DND-41 (cell line): ENCODE measurements around the gene AURKB.

Experiments
- ATAC-seq: fragments of 200-7000 bp; cut with Tn5 transposase; 3 replicates; pipeline ENCODE4 v1.9.1; 2021; ENCODE audit warnings: low read depth; ENCODE audit not compliant: insufficient read depth
- DNase-seq: peaks from one replicate; pipeline ENCODE4 v3.0.0-alpha.2; 2020
- H2AFZ ChIP-seq: 2 replicates; pipeline ENCODE4 v1.6.0; 2012; ENCODE audit warnings: low read depth, low read length
- H3K27ac ChIP-seq: 2 replicates; pipeline ENCODE4 v1.5.1; 2012; ENCODE audit warnings: low read length, inconsistent platforms
- H3K27me3 ChIP-seq: fragments of 200-600 bp; sonication (generic); 2 replicates; pipeline ENCODE4 v1.6.0; 2012; ENCODE audit warnings: low read length, mild to moderate bottlenecking, inconsistent platforms; ENCODE audit not compliant: insufficient read depth, poor library complexity
- H3K36me3 ChIP-seq: 2 replicates; pipeline ENCODE4 v1.5.1; 2012; ENCODE audit warnings: low read length, inconsistent platforms; ENCODE audit not compliant: insufficient read depth
- H3K4me1 ChIP-seq: 2 replicates; pipeline ENCODE4 v1.5.1; 2012; ENCODE audit warnings: mild to moderate bottlenecking, low read length; ENCODE audit not compliant: insufficient read depth
- H3K4me2 ChIP-seq: 2 replicates; pipeline ENCODE4 v1.6.0; 2012; ENCODE audit warnings: mild to moderate bottlenecking, moderate library complexity, low read length, inconsistent platforms; ENCODE audit not compliant: insufficient read depth
- H3K4me3 ChIP-seq, 2 experiments: fragments of 200-600 bp in 1 of 2; shearing (Covaris generic) in 1 of 2; 2 replicates each; pipeline ENCODE4 v1.5.1; 2012 to 2016; ENCODE audit warnings: inconsistent platforms in 2 of 2, low read length in 2 of 2, mild to moderate bottlenecking in 2 of 2, low read depth in 1 of 2, moderate library complexity in 1 of 2
- H3K79me2 ChIP-seq: 2 replicates; pipeline ENCODE4 v1.6.0; 2012; ENCODE audit warnings: low read length, inconsistent platforms; ENCODE audit not compliant: insufficient read depth
- H3K9ac ChIP-seq: 2 replicates; pipeline ENCODE4 v1.6.0; 2012; ENCODE audit warnings: low read depth, mild to moderate bottlenecking, inconsistent platforms, low read length, moderate library complexity
- H3K9me3 ChIP-seq: 2 replicates; pipeline ENCODE4 v1.5.1; 2012; ENCODE audit warnings: low read length, moderate library complexity, mild to moderate bottlenecking, inconsistent platforms; ENCODE audit not compliant: insufficient read depth, severe bottlenecking
- H4K20me1 ChIP-seq: 2 replicates; pipeline ENCODE4 v1.6.0; 2012; ENCODE audit warnings: low read length; ENCODE audit not compliant: insufficient read depth
- EZH2 ChIP-seq: IDR thresholded peaks from 3 replicates; pipeline ENCODE4 v1.6.1; 2012; ENCODE audit warnings: borderline replicate concordance, low read depth, mild to moderate bottlenecking, moderate library complexity, low read length, inconsistent platforms; ENCODE audit not compliant: severe bottlenecking
- TF ChIP-seq, protein P1 (sequence below): IDR thresholded peaks from 2 replicates; pipeline ENCODE4 v1.5.1; 2012; ENCODE audit warnings: borderline replicate concordance, low read length, moderate library complexity, mild to moderate bottlenecking; ENCODE audit not compliant: poor library complexity, severe bottlenecking; ENCODE audit errors: extremely low read depth

The AURKB gene

DNA sequence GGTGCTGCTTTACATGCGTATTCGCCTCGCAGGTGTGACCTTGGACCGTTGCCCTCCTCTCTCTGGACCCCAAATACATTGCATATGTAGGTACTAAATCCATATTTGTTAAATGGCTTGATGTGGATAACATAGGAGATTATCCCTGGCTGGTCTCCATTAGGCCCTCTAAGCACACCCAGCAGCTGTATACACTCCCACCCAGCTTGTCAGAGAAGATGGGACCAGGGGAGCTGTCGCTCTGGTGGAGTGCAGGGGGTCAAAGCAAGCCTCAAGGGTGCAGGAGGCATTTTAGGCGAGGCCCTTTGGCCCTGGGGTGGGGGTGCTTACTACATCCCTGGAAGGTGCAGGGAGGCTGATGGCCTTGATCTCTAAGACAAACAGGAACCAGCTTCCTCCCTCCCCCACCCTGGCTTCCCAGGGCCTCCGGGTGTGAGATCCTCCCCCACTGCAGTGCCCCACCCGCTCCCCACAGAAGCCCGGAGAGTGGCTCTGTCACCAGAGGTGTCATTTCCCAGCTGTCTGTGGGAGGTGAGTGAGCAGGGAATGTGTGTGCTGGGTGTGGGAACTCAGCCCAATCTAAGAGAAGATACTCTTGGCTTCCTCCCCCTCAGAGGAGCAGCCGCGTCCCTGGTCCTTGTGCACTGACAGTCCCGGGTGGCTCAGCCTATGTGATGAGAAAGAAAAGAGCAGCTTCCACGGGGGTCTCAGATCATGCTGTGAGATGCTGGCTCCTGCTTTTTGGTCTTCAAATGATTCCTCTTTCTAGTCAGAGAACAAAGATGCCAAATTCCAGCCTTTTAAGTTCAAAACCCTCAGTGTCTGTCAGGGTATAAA is 46.2 kb downstream of the AURKB start:
- Histone ChIP-seq H2AFZ (peak overlapping the region; percentile 97), H3K36me3 (peaks cover 31% of the 10 kb centered on the region), H3K4me2 (peak overlapping the region; percentile 97), H3K4me3 (peak overlapping the region in 1 of 2 experiments; percentile 99; a peak in 2 of 4 replicates), H3K4me1 (peaks cover 53% of the 10 kb centered on the region), H3K79me2 (peaks cover 41% of the 10 kb centered on the region), H3K27ac (peak overlapping the region; percentile 97), H3K9me3 (no peaks in the 10 kb centered on the region), H3K27me3 (no peaks in the 10 kb centered on the region), H3K9ac (peak overlapping the region; percentile 100), H4K20me1 (peaks cover 23% of the 10 kb centered on the region)
- DNase-seq: peak; percentile 82
- TF ChIP-seq, protein P1, sequence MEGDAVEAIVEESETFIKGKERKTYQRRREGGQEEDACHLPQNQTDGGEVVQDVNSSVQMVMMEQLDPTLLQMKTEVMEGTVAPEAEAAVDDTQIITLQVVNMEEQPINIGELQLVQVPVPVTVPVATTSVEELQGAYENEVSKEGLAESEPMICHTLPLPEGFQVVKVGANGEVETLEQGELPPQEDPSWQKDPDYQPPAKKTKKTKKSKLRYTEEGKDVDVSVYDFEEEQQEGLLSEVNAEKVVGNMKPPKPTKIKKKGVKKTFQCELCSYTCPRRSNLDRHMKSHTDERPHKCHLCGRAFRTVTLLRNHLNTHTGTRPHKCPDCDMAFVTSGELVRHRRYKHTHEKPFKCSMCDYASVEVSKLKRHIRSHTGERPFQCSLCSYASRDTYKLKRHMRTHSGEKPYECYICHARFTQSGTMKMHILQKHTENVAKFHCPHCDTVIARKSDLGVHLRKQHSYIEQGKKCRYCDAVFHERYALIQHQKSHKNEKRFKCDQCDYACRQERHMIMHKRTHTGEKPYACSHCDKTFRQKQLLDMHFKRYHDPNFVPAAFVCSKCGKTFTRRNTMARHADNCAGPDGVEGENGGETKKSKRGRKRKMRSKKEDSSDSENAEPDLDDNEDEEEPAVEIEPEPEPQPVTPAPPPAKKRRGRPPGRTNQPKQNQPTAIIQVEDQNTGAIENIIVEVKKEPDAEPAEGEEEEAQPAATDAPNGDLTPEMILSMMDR: no peak
- TF ChIP-seq EZH2: no peak
- peak; percentile 70 for ATAC-seq

DNA sequence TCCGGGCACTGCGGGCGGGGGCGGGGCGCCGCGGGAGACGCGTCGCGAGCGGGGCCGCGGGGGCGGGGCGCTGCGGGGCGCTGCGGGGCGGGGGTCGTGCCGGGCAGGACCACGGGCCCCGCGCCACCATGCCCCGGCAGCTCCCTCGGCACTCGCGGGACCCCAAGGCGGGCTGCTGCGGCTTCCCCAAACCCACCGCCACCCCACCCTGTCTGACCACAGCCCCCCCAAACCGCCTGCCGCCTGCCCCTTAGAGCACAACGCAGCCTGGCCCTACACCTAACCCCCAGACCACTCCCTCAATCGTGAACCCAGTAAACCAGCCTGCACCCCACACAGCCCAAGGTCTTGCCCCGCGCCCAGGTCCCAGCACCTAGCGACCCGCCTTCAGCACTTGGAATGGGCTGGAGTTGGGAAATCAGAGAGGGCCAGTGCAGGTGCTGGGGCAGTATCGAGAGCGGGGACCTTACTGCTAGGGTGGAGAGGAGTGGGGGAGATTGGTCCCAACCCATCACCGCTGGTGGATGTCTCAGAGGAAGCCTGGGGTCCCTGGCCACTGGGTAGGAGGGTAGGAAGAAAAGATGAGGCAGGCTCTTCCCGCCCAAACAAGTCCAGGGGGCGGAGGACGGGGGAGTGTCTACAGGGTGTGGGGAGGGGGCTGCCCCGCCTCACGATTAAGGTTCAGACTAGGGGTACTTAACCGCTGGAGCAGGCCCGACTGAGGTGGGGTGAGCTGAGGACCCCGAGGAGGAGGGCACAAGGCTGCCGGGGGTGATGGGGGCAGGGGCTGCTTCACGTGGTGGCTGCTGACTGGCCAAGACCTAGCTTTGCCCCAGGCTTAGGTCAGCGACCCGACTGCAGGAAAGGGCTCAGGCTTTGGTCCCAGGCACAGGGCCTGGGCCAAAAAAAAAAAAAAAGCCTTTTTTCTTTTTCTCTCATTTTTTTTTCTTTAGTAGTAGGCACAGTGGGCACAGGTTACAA is 47.1 kb downstream of the AURKB start:
- peaks cover 34% of the 10 kb centered on the region for H3K36me3 ChIP-seq
- H3K27ac ChIP-seq: peak overlapping the region; percentile 97
- peak; percentile 57 for DNase-seq
- TF ChIP-seq, protein P1: no peak
- TF ChIP-seq EZH2: no peak
- peak overlapping the region; percentile 97 for H2AFZ ChIP-seq
- H3K9me3 ChIP-seq: no peaks in the 10 kb centered on the region
- peaks cover 26% of the 10 kb centered on the region for H4K20me1 ChIP-seq
- peak overlapping the region; percentile 100 for H3K9ac ChIP-seq
- H3K27me3 ChIP-seq: no peaks in the 10 kb centered on the region
- peaks cover 60% of the 10 kb centered on the region for H3K4me1 ChIP-seq
- ATAC-seq: peak; percentile 21; the same call in 2 of the 3 replicates
- peaks cover 41% of the 10 kb centered on the region for H3K79me2 ChIP-seq
- H3K4me2 ChIP-seq: peak overlapping the region; percentile 97
- H3K4me3 ChIP-seq: peak overlapping the region; percentile 38 to 99; a peak in 3 of 4 replicates

DNA sequence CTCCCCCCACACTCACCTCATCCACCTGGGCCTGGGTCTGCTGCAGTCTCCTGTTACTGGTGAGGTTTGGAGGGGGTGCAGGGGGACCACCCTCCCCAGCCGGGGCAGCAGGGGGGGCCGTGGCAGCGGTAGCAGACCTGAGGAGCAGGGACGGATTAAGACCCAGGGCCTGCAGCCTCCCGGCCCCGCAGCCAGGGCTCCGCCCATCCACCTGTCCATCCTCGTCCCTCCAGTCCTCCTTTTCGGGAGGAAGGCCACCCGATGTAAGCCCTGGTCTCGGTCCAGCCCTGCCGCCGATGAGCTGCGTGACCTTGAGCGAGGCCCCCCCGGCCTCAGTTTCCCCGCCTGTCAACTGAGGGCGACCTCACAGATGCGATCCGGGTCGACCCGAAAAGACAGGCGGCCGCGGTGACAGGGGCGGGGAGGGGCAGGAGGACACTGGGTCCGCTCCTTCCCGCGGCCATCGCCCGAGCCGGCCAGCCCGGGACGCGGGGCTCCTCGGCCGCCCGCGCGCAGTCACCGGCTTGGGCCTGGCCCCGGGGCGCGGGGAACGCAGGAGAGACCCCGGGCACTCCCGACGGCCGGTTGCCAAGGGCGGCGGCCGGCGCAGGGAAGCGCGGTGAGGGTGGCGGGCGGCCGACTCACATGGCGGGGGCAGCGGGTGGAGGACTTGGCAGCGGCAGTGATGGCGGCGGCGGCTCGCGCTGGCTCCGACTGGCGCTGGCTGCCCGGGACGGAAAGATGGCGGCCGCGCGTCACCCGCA is 48.0 kb downstream of the AURKB start, which contains the start of gene VAMP2:
Gene VAMP2, minus strand, starts transcription at position 716 of the 764 bp plus-strand sequence. Its CDS starts 69 bp downstream, at position 647.
- H3K27ac ChIP-seq: peak within 1 kb of the TSS; percentile 97
- H3K36me3 ChIP-seq: peaks cover 39% of the 10 kb centered on the region
- peaks cover 41% of the 10 kb centered on the region for H3K79me2 ChIP-seq
- H3K9ac ChIP-seq: peak within 1 kb of the TSS; percentile 100
- ATAC-seq (peak; percentile 55), DNase-seq (peak; percentile 79)
- H3K4me1 ChIP-seq: peaks cover 66% of the 10 kb centered on the region
- TF ChIP-seq, protein P1: no peak
- TF ChIP-seq EZH2: no peak
- peak within 1 kb of the TSS; percentile 97 for H3K4me2 ChIP-seq
- H3K27me3 ChIP-seq: no peaks in the 10 kb centered on the region
- peak within 1 kb of the TSS; percentile 97 for H2AFZ ChIP-seq
- H3K9me3 ChIP-seq: no peaks in the 10 kb centered on the region
- H3K4me3 ChIP-seq: peak within 1 kb of the TSS; percentile 99
- peaks cover 26% of the 10 kb centered on the region for H4K20me1 ChIP-seq
